SU-DHL-6 (cell line): ENCODE measurements around the gene FBXL16.

ENCODE experiments used
- H2AFZ ChIP-seq: fragments of 200-600 bp; sonication (generic); 2 replicates; pipeline ENCODE4 v1.6.1; 2014; ENCODE audit warnings: low read depth, mild to moderate bottlenecking, moderate library complexity, mixed read lengths, antibody characterized with exemption, low read length; ENCODE audit not compliant: severe bottlenecking
- H3F3A ChIP-seq: fragments of 200-600 bp; shearing (Covaris generic); 2 replicates; pipeline ENCODE4 v1.6.0; 2016; ENCODE audit warnings: antibody characterized with exemption, mild to moderate bottlenecking; ENCODE audit not compliant: insufficient read depth
- H3K27ac ChIP-seq: fragments of 200-600 bp; sonication (generic); 2 replicates; pipeline ENCODE4 v1.5.1; 2016; ENCODE audit warnings: low read depth, mild to moderate bottlenecking, low read length, moderate library complexity, mixed read lengths
- H3K27me3 ChIP-seq: fragments of 200-600 bp; sonication (generic), shearing (Covaris generic); 2 replicates; pipeline ENCODE4 v1.6.0; 2014; ENCODE audit warnings: mild to moderate bottlenecking, low read length
- H3K36me3 ChIP-seq: fragments of 200-600 bp; sonication (generic); 2 replicates; pipeline ENCODE4 v1.6.1; 2014; ENCODE audit warnings: mild to moderate bottlenecking, low read length, mixed read lengths
- H3K4me2 ChIP-seq: fragments of 300-600, 200-600 bp; shearing (Covaris generic), sonication (generic); 2 replicates; pipeline ENCODE4 v1.6.0; 2014; ENCODE audit warnings: low read length, low read depth, mild to moderate bottlenecking; ENCODE audit not compliant: poor library complexity, severe bottlenecking
- H3K4me3 ChIP-seq: fragments of 200-600 bp; sonication (generic); 2 replicates; pipeline ENCODE4 v1.5.1; 2014; ENCODE audit warnings: antibody characterized with exemption, low read length, mild to moderate bottlenecking, mixed read lengths; ENCODE audit not compliant: insufficient read depth, poor library complexity, severe bottlenecking
- H3K79me2 ChIP-seq: fragments of 200-600 bp; sonication (generic); 2 replicates; pipeline ENCODE4 v1.6.1; 2014; ENCODE audit warnings: mild to moderate bottlenecking, low read length, moderate library complexity; ENCODE audit not compliant: insufficient read depth
- H3K9ac ChIP-seq: fragments of 200-600 bp; sonication (generic); 2 replicates; pipeline ENCODE4 v1.7.0; 2014; ENCODE audit warnings: mild to moderate bottlenecking, low read length
- H3K9me2 ChIP-seq: fragments of 200-600 bp; sonication (generic); replicated peaks from 2 replicates; pipeline ENCODE4 v1.6.1; 2014; ENCODE audit warnings: low read length; ENCODE audit not compliant: insufficient read depth
- H3K9me3 ChIP-seq: fragments of 200-600 bp; sonication (generic); 2 replicates; pipeline ENCODE4 v1.6.1; 2014; ENCODE audit warnings: low read length, mixed read lengths; ENCODE audit not compliant: insufficient read depth
- H4K20me1 ChIP-seq: fragments of 200-600 bp; sonication (generic); 2 replicates; pipeline ENCODE4 v1.6.1; 2014; ENCODE audit warnings: low read depth, mild to moderate bottlenecking, antibody characterized with exemption, low read length, moderate library complexity, mixed read lengths
- EZH2phosphoT487 ChIP-seq: fragments of 200-600 bp; sonication (generic), shearing (Covaris generic); conservative IDR thresholded peaks from 2 replicates; pipeline ENCODE4 v1.6.1; 2018; ENCODE audit warnings: mild to moderate bottlenecking, antibody characterized with exemption, low read length, moderate library complexity, mixed read lengths
- TF ChIP-seq, protein P1 (sequence below): fragments of 200-600 bp; sonication (generic); IDR thresholded peaks from one replicate; pipeline ENCODE4 v1.5.1; 2017; ENCODE audit warnings: antibody characterized with exemption, mild to moderate bottlenecking, low read length, moderate library complexity; ENCODE audit not compliant: insufficient read depth, poor library complexity, severe bottlenecking

FBXL16 gene

GRCh38 chr16:732332-732731 lies 26.7 kb upstream of the FBXL16 start:
- no peak overlapping the region for H2AFZ ChIP-seq
- H3K4me3 ChIP-seq, result no peak overlapping the region
- H3K4me2 ChIP-seq, result no peak overlapping the region
- no peaks in the 10 kb centered on the region for H3K9me3 ChIP-seq
- no peak overlapping the region for H3K27ac ChIP-seq
- H3K27me3 ChIP-seq, result no peaks in the 10 kb centered on the region
- H3K9me2 ChIP-seq, result no peaks in the 10 kb centered on the region
- no peaks in the 10 kb centered on the region for H4K20me1 ChIP-seq
- H3K79me2 ChIP-seq, result no peaks in the 10 kb centered on the region
- H3K36me3 ChIP-seq, result no peaks in the 10 kb centered on the region
- TF ChIP-seq, protein P1, sequence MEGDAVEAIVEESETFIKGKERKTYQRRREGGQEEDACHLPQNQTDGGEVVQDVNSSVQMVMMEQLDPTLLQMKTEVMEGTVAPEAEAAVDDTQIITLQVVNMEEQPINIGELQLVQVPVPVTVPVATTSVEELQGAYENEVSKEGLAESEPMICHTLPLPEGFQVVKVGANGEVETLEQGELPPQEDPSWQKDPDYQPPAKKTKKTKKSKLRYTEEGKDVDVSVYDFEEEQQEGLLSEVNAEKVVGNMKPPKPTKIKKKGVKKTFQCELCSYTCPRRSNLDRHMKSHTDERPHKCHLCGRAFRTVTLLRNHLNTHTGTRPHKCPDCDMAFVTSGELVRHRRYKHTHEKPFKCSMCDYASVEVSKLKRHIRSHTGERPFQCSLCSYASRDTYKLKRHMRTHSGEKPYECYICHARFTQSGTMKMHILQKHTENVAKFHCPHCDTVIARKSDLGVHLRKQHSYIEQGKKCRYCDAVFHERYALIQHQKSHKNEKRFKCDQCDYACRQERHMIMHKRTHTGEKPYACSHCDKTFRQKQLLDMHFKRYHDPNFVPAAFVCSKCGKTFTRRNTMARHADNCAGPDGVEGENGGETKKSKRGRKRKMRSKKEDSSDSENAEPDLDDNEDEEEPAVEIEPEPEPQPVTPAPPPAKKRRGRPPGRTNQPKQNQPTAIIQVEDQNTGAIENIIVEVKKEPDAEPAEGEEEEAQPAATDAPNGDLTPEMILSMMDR, result no peak
- TF ChIP-seq EZH2phosphoT487, result no peak
- H3K9ac ChIP-seq, result no peak overlapping the region
- peaks cover 10% of the 10 kb centered on the region for H3F3A ChIP-seq

DNA sequence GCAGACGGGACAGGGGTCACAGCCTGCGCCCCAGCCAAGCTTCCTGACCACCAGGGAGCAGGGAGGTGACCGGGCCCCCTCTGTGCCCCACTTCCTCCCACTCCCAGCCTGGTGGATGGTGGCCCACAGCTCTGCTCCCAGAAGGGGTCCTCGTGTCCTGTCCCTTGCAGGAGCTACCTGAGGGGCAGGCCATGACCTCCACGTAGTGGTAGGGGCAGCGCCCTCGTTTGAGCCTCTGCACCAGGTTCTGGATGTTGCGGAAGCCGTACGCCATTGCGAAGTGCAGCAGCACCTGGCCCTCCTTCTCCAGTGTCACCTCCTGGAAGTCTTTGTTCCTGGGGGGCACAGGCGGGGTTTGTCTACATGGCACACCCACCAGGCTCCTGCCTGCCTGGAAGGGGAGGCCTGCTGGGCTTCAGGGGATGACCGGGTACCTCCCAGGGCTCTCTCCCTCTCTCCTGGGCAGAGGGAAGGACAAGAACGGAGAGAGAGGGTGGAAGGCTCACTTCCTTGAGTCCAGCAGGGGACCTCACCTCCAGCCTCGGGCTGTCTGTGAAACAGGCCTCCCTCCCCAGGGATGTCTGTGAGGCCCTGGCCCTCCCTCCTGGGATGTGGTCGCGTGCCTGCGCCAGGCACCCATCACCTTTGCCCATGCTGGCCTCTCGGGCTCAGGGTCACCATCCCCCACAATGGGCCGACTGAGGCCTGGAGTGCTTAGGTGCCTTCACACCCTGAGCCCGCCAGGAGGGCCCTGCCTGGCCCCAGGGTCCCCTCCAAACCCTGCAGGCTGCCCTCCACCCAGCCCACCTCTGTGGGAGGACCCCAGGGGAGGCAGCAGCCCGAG lies 25.3 kb upstream of the FBXL16 start:
- Histone ChIP-seq H3K27me3 (no peaks in the 10 kb centered on the region), H3K36me3 (no peaks in the 10 kb centered on the region), H4K20me1 (no peaks in the 10 kb centered on the region), H3K27ac (no peak overlapping the region), H3K9me3 (no peaks in the 10 kb centered on the region), H3K79me2 (no peaks in the 10 kb centered on the region), H3K4me2 (no peak overlapping the region), H3K4me3 (no peak overlapping the region), H3F3A (peaks cover 19% of the 10 kb centered on the region), H2AFZ (no peak overlapping the region), H3K9ac (no peak overlapping the region), H3K9me2 (no peaks in the 10 kb centered on the region)
- TF ChIP-seq, protein P1, result no peak
- no peak for TF ChIP-seq EZH2phosphoT487

GRCh38 chr16:729768-730665 lies 24.4 kb upstream of the FBXL16 start:
- no peak overlapping the region for H3K4me3 ChIP-seq
- no peaks in the 10 kb centered on the region for H3K9me3 ChIP-seq
- no peaks in the 10 kb centered on the region for H3K36me3 ChIP-seq
- H4K20me1 ChIP-seq, result no peaks in the 10 kb centered on the region
- no peak overlapping the region for H3K9ac ChIP-seq
- H3K79me2 ChIP-seq, result no peaks in the 10 kb centered on the region
- H2AFZ ChIP-seq, result no peak overlapping the region
- no peak overlapping the region for H3K27ac ChIP-seq
- no peaks in the 10 kb centered on the region for H3K27me3 ChIP-seq
- H3K4me2 ChIP-seq, result peak overlapping the region; percentile 85
- peaks cover 20% of the 10 kb centered on the region for H3F3A ChIP-seq
- H3K9me2 ChIP-seq, result no peaks in the 10 kb centered on the region
- TF ChIP-seq EZH2phosphoT487, result no peak
- TF ChIP-seq, protein P1, result no peak
